ENCODE data around the gene USP7.

Gene USP7

GRCh38 chr16:8899709-8900317, 63.9 kb downstream of the USP7 start:
- no peak for DNase-seq (ENCODE audit: low read depth)

- no peak for DNase-seq (ENCODE audit: low read depth)
Measured at GRCh38 chr16:8898660-8899318, 64.9 kb downstream of the USP7 start.

DNA sequence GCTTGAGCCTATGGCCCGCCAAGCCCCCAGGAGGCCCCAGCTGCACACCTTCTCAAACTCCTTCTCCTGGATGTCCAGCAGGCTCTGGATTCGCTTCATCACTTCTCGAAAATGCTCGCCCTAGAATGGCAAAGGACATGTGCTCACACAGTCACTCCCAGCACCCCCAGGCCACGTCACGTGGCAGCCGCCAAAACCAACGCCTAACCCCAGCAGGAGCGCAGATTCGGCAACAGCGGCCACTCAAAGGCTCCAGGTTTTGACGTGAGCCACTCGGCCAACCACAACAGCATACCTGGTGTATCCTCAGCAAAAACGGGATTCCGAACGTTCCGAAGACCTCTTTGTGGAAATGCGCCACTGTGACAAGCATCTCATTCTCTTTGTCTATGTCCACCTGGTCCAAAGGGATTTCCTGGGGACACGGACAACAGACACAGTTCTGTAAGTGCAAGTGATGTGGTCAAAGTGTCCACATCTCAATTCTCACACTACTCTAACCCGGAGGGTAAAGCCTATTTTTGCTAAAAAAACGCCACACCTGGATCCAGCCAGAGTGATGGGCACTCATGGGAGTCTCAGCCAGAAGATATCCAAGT, 68.9 kb downstream of the USP7 start:
- no peak for DNase-seq (ENCODE audit: low read depth)

- no peak for DNase-seq (ENCODE audit: low read depth)
Measured at GRCh38 chr16:8893976-8894690, 69.6 kb downstream of the USP7 start.

- no peak for DNase-seq (ENCODE audit: low read depth)
Measured at GRCh38 chr16:8893426-8893825, 70.3 kb downstream of the USP7 start.

GRCh38 chr16:8892101-8892575, 71.6 kb downstream of the USP7 start:
- DNase-seq (ENCODE audit: low read depth), result no peak

- DNase-seq (ENCODE audit: low read depth), result no peak
Measured at GRCh38 chr16:8890549-8890921, 73.2 kb downstream of the USP7 start.

DNA sequence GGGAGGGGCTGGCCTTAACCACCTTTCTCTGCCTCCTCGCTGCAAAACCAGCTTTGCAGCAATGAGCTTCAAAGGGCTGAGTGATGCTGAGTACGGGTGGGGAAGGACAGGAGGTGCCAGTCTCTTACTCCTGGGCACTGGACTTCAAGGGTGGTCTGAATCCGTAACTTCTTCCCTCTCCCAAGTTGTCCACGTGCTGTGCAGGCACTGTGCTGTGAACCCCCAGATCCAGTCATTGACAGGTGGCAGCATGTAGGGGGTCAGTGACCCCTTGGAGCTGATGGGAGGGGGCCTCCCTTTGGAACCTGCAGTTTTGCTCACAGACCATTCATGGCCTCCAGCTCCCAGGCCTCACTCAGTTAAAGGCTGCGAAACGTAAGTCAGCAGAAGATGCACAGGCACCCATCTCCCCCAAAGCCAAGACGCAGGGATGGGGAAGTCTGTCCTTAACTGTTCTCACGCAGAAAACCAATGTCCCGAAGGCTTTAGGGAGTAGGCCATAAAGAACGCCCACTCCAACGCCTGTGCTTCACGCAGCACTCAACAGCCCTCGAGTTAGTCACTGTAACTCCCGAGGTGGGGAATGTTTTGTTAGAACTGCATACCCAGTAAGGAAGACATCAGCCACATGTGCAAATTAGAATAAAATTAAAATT, 73.7 kb downstream of the USP7 start:
- DNase-seq (ENCODE audit: low read depth), result no peak

DNA sequence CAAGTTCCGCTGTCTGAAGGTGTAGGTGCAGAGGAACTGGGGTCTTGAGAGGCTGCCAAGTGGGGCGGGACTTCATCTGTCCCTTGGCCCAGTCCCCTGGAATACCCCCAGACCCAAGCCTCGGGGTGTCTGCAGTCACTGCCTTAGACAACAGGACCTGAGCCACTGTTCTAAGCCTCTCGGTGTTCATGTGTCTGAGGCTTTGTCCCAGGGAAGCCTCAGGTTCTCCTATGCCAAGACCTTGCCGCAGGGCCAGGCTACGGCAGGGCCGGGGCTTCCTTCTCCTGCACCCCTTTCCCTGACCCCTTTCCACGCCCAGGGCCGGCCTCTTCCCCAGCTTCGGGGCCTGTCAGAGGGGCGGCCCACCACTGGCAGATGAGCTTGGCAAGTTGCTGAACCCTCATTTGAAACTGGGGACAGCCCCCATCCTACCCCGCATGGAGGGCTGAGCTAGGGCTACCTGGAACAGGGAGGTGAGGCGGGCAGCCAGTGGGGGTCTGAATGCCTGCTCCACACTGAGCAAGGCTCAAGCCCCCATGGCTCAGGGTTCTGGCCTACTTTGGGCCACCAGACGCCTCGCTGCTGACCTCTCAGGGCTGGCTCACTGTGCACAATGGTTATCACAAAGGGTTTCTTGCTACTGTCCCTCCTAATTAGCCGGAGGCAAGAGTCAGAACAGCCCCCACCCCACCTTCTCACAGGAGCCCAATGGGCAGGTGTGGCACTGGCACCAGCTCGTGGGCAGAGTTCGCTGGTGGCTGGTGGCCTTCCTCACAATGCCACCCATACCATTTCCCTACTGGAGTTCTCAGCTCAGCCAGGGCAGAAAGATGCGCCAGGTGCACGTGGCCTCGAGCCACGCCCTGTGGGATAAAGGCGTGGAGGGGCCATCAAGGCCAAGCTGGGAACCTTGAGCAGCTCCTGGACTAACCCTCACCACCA, 74.5 kb downstream of the USP7 start:
- DNase-seq (ENCODE audit: low read depth), result no peak

- DNase-seq (ENCODE audit: low read depth), result no peak
Measured at GRCh38 chr16:8887952-8888560, 75.7 kb downstream of the USP7 start.

DNA sequence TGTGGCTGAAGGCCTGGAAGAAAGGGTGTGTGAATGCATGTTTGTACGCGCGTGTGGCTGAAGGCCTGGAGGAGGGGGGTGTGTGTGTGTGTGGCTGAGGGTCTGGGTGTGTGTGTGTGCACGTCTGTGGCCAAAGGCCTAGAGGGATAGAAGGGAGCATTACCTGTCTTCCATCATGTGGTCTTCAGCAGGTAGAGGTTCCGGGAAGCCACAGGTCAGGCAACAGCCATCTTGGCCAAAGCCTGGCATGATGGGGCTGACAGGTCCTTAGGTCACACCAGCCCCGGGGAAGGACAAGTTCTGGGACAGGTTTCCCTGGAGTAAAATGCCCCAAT, 76.3 kb downstream of the USP7 start:
- DNase-seq (ENCODE audit: low read depth), result no peak

DNA sequence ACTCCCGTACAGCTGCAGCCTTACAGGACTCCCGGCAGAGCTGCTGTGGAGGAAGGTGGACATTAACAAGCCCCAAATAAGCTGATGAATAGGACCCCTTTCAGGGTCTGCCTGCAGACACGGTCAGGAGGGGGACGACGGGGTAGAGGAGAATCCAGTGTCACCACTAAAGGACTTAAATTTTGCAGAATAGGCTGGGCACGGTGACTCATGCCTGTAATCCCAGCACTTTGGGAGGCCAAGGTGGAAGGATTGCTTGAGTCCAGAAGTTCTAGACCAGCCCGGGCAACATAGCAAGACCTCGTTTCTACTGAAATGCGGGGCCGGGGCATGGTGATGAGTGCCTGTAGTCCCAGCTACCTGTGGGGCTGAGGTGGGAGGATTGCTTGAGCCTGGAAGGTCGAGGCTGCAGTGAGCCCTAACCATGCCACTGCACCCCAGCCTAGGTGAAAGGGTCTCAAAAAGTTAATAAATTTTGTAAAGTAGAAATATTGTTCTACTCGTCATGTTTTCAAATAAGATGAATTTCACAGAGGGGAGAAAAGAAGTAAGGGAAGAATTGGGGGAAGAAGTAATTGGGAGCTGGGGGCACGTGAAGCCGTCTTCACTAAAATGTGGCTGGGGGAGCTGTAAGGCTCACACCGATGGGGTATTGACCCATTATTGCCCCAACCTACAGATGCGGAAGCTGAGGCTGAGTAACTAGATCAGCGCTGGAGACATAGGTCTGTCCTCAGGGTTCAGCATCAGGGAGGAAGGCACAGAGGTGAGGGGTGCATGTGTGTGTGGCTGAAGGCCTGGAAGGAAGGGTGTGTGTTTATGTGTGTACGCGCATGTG, 76.9 kb downstream of the USP7 start:
- no peak for DNase-seq (ENCODE audit: low read depth)

GRCh38 chr16:8885674-8886592, 77.8 kb downstream of the USP7 start:
- no peak for DNase-seq (ENCODE audit: low read depth)

DNA sequence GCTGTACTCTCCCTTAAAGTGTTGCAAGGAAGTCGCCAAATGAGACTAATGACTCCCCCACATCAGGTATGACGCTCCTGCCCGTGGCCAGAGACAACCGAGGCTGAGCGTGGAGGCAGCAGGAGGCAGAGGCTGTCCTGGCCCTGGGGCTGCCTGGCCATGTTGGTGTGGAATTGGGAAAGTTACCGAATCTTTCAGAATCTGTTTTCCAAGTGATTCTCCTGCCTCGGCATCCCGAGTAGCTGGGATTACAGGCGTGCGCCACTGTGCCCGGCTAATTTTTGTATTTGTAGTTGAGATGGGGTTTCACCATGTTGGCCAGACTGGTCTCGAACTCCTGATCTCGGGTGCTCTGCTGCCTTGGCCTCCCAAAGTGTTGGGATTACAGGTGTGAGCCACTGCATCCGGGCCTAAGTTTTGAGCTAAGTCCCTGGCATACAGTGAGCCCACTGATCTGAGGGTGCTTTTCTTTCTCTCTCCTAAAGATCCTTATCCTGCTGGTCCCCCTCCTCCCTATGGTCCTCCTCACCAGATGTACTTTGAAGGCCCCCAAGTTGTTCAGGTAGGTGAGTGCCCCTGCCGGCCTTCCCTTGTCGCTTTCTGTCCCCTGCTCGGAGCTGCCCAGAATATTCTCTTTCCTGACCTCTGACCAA, 80.9 kb downstream of the USP7 start:
- no peak for DNase-seq (ENCODE audit: low read depth)

DNA sequence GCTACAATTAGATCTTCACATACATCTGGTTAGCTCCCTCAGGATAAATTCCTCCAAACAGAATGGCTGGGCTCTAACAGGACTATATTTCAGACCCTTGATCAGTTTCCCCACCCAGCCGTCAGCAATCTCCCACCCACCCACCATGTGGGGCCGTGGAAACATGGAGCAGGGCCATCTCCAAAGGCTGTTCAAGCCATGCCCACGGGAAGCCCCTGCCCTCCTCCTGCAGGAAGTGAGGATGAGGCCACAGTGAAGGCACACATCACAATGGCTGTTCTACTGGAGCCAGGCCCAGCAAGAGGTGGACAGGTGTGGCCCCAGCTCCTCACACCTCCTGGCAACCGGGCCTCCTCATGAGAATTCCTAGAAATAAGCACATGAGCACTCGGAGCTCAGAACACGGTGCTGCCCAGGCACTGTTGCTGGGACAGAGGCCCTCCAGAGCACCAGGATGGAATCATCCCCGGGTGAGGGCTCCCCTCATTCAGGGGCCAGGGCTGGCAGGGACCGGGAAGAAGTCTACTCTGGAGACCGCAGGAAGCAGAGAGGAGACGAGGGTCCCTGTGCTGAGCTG, 81.6 kb downstream of the USP7 start, which contains the start of gene LITAFD:
LITAFD (plus strand) TSS at position 311 of the 577 bp plus-strand sequence. CDS start 2,005 bp downstream, outside the sequence.
- no peak for DNase-seq (ENCODE audit: low read depth)

DNA sequence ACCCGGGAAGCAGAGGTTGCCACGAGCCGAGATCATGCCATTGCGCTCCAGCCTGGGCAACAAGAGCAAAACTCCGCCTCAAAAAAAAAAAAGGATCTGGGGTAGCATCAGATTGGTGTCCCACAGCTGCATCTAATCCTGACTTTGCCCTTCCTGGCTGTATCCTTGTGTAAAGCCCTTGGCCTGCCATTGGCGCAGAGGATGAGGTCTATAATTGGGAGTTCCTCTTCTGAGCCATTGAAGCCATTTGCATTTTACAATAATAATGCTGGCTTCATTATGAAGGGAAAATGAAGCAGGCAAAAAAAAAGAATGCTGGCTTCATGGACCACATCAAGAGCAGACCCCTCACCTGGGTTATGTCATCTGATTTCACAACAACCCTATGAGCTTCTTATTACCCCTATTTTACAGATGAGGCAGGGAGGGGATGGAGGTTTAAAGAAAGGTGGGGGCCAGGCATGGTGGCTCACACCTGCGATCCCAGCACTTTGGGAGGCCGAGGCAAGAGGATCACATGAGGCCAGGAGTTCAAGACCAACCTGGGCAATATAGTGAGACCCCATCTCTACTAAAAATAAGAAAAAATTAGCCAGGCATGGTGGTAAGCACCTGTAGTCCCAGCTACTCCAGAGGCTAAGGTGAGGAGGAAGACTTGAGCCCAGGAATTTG, 82.7 kb downstream of the USP7 start:
- DNase-seq (ENCODE audit: low read depth), result no peak

GRCh38 chr16:8878523-8878911, 85.2 kb downstream of the USP7 start:
- DNase-seq (ENCODE audit: low read depth), result no peak

All from HS-27A (cell line).